Esophagus squamous epithelium (tissue), 5 donors: Measurements from ENCODE around the gene CPT1A. TPM values are rescaled to one million over a fixed set of nuclear protein-coding genes. Genes with fewer than 3 reads are reported as not detected.

Experiments
- DNase-seq: peaks from one replicate; lab custom pipeline; 2025; lab: John Stamatoyannopoulos, UW
- H3K27ac ChIP-seq, 4 donors: fragments of 200-600 bp; sonication (generic); one replicate each; pipeline ENCODE4 v1.5.1; 2016 to 2019; ENCODE audit warnings: mild to moderate bottlenecking in 1 of 4
- H3K27me3 ChIP-seq, 4 donors: fragments of 200-600 bp; sonication (generic); 1 replicate in 3 of 4; 2 replicates in 1 of 4; pipeline versions ENCODE4 v1.5.1 to v1.6.0; 2017 to 2021; ENCODE audit warnings: antibody characterized with exemption in 1 of 4
- H3K36me3 ChIP-seq, 3 donors: fragments of 200-600 bp; sonication (generic); one replicate each; pipeline ENCODE4 v1.5.1; 2016 to 2019
- H3K4me1 ChIP-seq, 3 donors: fragments of 200-600 bp; sonication (generic); one replicate each; pipeline ENCODE4 v1.5.1; 2017 to 2019
- H3K4me3 ChIP-seq, 4 donors: fragments of 200-600 bp; sonication (generic); 1 replicate in 3 of 4; 2 replicates in 1 of 4; pipeline ENCODE4 v1.5.1; 2016 to 2019; ENCODE audit warnings: mild to moderate bottlenecking in 2 of 4, moderate library complexity in 1 of 4
- H3K9me3 ChIP-seq, 3 donors: fragments of 200-600 bp; sonication (generic); one replicate each; pipeline ENCODE4 v1.5.1; 2016 to 2019
- POLR2A ChIP-seq, 4 donors: fragments of 450-650 bp; IDR thresholded peaks; one replicate each; pipeline ENCODE4 v1.6.1; 2017; ENCODE audit warnings: antibody characterized with exemption in 4 of 4, mild to moderate bottlenecking in 4 of 4, moderate library complexity in 3 of 4
- WGBS, 2 donors: methylation state at CpG; one replicate each; pipeline ENCODE4 v1.1.5; 2018; 5-methylcytosine and 5-hydroxymethylcytosine counted together
- intact Hi-C: fragments of 100-400 bp; cut with DNase I; formaldehyde crosslinking; loops from one replicate; pipeline ENCODE4 v1.15.0; 2022
- total RNA-seq, 4 donors: library from RNA; depleted of rRNA; stranded (reverse); fragments of >200 nt; gene quantifications; one replicate each; pipeline ENCODE4 v1.1.0, GENCODE V29; 2016
- TF ChIP-seq, protein P1 (sequence below), 6 experiments: fragments of 450-650 bp in 4 of 6; fragments of 200-600 bp in 2 of 6; sonication (generic) in 2 of 6; IDR thresholded peaks; one replicate each; pipeline ENCODE4 v1.5.1; 2016 to 2019; ENCODE audit warnings: antibody characterized with exemption in 6 of 6, mild to moderate bottlenecking in 4 of 6, moderate library complexity in 4 of 6
- donor health status: DM: yes; HTN: yes; CAD: no.

CPT1A gene
- total RNA-seq, 4 donors from 2014 or later = 14.7 to 56.1 (median 27.6) TPM

DNA sequence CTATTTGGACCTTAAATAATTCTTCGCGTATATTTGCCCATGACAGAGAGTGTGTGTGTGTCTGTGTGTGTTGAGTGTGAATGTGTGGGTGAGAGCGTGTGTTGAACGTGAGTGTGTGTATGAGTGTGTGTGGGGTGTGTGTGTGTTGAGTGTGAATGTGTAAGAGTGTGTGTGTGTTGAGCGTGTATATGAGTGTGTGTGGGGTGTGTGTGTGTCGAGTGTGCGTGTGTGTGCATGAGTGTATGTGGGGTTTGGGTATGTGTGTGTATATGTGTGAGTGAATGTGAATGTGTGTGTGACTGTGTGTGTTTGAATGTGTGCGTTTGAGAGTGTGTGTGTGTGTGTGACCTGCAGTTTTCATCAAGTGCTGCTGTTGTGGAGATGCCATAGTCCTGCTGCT is 130.6 kb downstream of the CPT1A start:
- no peak for DNase-seq
- intact Hi-C loops = no loop called here
- no peak for TF ChIP-seq POLR2A (IDR thresholded peaks at IDR 0.05)
- TF ChIP-seq, protein P1, sequence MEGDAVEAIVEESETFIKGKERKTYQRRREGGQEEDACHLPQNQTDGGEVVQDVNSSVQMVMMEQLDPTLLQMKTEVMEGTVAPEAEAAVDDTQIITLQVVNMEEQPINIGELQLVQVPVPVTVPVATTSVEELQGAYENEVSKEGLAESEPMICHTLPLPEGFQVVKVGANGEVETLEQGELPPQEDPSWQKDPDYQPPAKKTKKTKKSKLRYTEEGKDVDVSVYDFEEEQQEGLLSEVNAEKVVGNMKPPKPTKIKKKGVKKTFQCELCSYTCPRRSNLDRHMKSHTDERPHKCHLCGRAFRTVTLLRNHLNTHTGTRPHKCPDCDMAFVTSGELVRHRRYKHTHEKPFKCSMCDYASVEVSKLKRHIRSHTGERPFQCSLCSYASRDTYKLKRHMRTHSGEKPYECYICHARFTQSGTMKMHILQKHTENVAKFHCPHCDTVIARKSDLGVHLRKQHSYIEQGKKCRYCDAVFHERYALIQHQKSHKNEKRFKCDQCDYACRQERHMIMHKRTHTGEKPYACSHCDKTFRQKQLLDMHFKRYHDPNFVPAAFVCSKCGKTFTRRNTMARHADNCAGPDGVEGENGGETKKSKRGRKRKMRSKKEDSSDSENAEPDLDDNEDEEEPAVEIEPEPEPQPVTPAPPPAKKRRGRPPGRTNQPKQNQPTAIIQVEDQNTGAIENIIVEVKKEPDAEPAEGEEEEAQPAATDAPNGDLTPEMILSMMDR (IDR thresholded peaks at IDR 0.05) = no peak
- Histone ChIP-seq H3K4me1 (no peaks in the 10 kb centered on the region), H3K27ac (no peak overlapping the region), H3K36me3 (no peaks in the 10 kb centered on the region), H3K4me3 (no peak overlapping the region), H3K27me3 (no peaks in the 10 kb centered on the region), H3K9me3 (no peaks in the 10 kb centered on the region)
- WGBS, 2 donors = 88 to 90% methylated on average over 8 of the region's 8 CpGs

DNA sequence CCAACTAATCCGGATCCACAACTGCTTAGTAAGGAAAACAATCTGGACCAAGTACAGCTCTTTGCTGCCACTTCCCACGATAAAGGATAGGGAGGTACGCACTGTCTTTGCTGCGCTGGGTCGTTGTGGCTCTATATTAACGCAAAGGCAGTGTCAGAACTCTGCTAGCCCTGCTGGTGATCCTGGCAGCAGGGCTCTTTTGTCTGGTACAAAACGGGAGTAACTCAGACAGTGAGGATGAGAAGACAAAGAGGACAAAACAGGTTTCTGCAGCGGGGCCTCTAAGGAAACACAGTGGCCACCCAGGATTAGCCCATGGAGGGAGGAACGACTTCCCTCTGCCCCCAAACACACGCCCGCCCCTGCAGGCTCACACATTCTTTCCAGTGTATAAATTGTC is 131.3 kb downstream of the CPT1A start:
- no peaks in the 10 kb centered on the region for H3K36me3 ChIP-seq
- no peaks in the 10 kb centered on the region for H3K9me3 ChIP-seq
- no peak overlapping the region for H3K27ac ChIP-seq
- no peak overlapping the region for H3K4me3 ChIP-seq
- DNase-seq = no peak
- 75 to 84% methylated on average over 11 of the region's 11 CpGs for WGBS, 2 donors
- no peaks in the 10 kb centered on the region for H3K27me3 ChIP-seq
- no peaks in the 10 kb centered on the region for H3K4me1 ChIP-seq
- no peak for TF ChIP-seq POLR2A (IDR thresholded peaks at IDR 0.05)
- TF ChIP-seq, protein P1 (IDR thresholded peaks at IDR 0.05) = no peak
- intact Hi-C loops = no loop called here

DNA sequence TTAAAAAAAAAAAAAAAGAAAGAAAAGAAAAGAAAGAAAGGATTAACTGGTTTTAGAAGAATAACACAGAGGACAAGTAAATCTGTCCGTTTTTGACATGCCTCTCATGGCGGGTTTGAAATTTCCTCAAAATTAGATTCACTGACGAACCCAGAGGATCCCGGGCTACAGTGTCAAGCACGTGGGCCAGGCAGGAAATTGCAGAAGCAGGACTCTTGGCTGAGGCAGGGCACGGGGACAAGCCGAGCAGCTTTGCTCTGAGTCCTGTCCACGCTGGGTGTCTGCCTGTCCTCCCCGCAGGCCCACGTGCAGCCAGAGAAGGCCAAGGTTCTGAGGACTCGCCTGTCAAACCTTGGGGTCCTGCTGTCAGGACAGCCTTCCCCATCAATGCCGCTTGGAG is 132.7 kb downstream of the CPT1A start:
- DNase-seq = no peak
- no peaks in the 10 kb centered on the region for H3K9me3 ChIP-seq
- H3K4me3 ChIP-seq = no peak overlapping the region
- no peaks in the 10 kb centered on the region for H3K4me1 ChIP-seq
- peaks cover 0 to 10% (median 0%) of the 10 kb centered on the region in 4 donors for H3K27me3 ChIP-seq
- WGBS, 2 donors = 82 to 86% methylated on average over 6 to 12 of the region's 12 CpGs
- intact Hi-C loops = no loop called here
- H3K36me3 ChIP-seq = no peaks in the 10 kb centered on the region
- no peak for TF ChIP-seq POLR2A (IDR thresholded peaks at IDR 0.05)
- TF ChIP-seq, protein P1 (IDR thresholded peaks at IDR 0.05) = no peak
- no peak overlapping the region for H3K27ac ChIP-seq

DNA sequence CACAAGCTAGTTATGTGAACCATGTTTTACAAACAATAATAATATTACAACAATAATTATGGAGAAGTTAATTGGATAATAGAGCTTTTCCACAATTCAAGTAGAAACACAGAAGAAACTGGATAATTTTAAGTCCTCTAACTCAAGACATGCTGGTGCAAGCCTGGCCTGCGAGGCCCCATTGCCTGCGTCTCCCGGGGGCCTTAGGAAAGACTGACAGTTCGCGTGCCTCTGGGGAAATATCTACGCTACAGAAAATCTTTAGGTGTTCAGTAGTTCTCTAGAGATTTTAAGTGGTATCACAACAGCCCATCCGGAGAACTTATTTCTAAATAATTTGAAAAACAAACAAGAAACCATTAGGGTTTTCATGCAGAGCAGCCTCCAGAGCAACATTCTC is 134.2 kb downstream of the CPT1A start:
- Histone ChIP-seq H3K4me1 (no peaks in the 10 kb centered on the region), H3K4me3 (no peak overlapping the region), H3K27ac (no peak overlapping the region), H3K9me3 (no peaks in the 10 kb centered on the region), H3K36me3 (no peaks in the 10 kb centered on the region), H3K27me3 (peaks cover 0 to 19% (median 0%) of the 10 kb centered on the region in 4 donors)
- TF ChIP-seq, protein P1 (IDR thresholded peaks at IDR 0.05) = no peak
- TF ChIP-seq POLR2A (IDR thresholded peaks at IDR 0.05) = no peak
- WGBS, 2 donors = 52 to 75% methylated on average over 7 of the region's 7 CpGs
- DNase-seq = no peak
- intact Hi-C loops = no loop called here

DNA sequence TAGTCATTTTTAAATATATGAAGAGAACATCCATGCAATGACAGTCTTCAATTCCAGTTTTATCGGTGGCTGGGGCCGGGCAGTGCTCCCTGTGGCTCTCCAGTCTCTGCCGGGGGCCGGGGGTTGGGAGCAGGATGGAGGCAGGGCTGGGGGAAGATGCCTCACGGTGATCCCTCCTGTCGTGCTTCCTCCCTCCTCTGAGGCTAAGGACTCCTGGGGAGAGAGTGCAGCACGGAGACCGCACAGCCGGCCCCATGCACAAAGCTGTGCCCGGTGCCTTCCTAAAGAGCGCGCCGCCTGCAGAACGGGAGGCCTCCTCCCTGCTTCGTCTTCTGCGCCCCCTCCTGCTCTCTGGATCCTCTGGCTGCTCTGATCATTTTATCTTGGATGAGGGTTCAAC is 136.8 kb downstream of the CPT1A start:
- no peak overlapping the region for H3K4me3 ChIP-seq
- no peak overlapping the region for H3K27ac ChIP-seq
- no peaks in the 10 kb centered on the region for H3K36me3 ChIP-seq
- intact Hi-C loops = no loop called here
- peaks cover 0 to 34% (median 0%) of the 10 kb centered on the region in 4 donors for H3K27me3 ChIP-seq
- H3K4me1 ChIP-seq = no peaks in the 10 kb centered on the region
- no peak for DNase-seq
- no peaks in the 10 kb centered on the region for H3K9me3 ChIP-seq
- WGBS, 2 donors = 41 to 48% methylated on average over 10 to 13 of the region's 16 CpGs
- TF ChIP-seq POLR2A (IDR thresholded peaks at IDR 0.05) = no peak
- TF ChIP-seq, protein P1 (IDR thresholded peaks at IDR 0.05) = no peak

Other genes with a start within 250 kb of the CPT1A start
- gene GAL, start 157.4 kb downstream of the CPT1A start, total RNA-seq = 1 to 10 TPM in 1 of 4 donors, not detected in 3; 2.2 TPM
- 1 to 10 TPM; 3.1 to 5.3 (median 4.4) TPM for gene TESMIN, start 90.4 kb downstream of the CPT1A start, total RNA-seq
- gene MRPL21, start 61.9 kb upstream of the CPT1A start, total RNA-seq = 10 to 100 TPM; 39.7 to 81.5 (median 48.6) TPM
- 10 to 100 TPM in 3 of 4 donors, 1 to 10 TPM in 1; 9.7 to 15.3 (median 12.8) TPM for gene IGHMBP2, start 62.0 kb upstream of the CPT1A start, total RNA-seq
- gene MRGPRD, start 139.1 kb upstream of the CPT1A start, total RNA-seq = not detected
- 10 to 100 TPM in 1 of 4 donors, 1 to 10 TPM in 3; 1.3 to 14.3 (median 6.1) TPM for gene MRGPRF, start 171.3 kb upstream of the CPT1A start, total RNA-seq
- 10 to 100 TPM in 2 of 4 donors, 1 to 10 TPM in 2; 7.9 to 12.0 (median 9.1) TPM for gene TPCN2, start 207.0 kb upstream of the CPT1A start, total RNA-seq